ENCODE data around the gene OBSL1.

OBSL1 gene

GRCh38 chr2:219614076-219614860 is 42.9 kb upstream of the OBSL1 start:
- H3K4me3 ChIP-seq (ENCODE audit: low read depth, low read length): no peak overlapping the region
- TF ChIP-seq CTCF (IDR thresholded peaks at IDR 0.05; ENCODE audit: low read depth, low read length, missing control alignments): no peak
- no peak for DNase-seq (ENCODE audit: low read depth)

DNA sequence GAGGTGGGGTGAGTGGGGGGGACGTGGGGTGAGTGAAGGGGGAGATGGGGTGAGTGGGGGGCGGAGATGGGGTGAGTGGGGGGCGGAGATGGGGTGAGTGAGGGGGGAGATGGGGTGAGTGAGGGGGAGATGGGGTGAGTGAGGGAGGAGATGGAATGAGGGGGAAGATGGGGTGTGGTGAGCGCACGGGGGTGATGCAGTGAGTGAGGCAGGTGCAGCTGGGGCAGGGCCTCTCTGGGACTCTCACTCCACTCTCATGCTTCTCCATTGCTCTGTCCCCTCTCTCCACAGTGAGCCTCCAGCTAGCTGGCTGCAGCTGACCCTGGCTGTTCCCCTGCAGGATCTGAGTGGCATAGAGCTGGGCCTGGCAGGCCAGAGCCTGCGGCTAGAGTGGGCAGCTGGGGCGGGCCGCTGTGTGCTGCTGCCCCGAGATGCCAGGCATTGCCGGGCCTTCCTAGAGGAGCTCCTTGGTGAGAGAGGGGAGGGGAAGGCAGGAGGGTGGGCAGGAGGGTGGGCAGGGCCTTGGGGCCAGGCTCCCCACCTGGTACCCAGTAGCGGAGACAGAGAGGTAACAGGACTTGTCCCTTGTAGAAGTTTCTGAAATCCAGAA is 42.2 kb upstream of the OBSL1 start:
- no peak overlapping the region for H3K4me3 ChIP-seq (ENCODE audit: low read depth, low read length)
- DNase-seq (ENCODE audit: low read depth): no peak
- TF ChIP-seq CTCF (IDR thresholded peaks at IDR 0.05; ENCODE audit: low read depth, low read length, missing control alignments): no peak

GRCh38 chr2:219612577-219613286 is 41.4 kb upstream of the OBSL1 start:
- no peak overlapping the region for H3K4me3 ChIP-seq (ENCODE audit: low read depth, low read length)
- no peak for TF ChIP-seq CTCF (IDR thresholded peaks at IDR 0.05; ENCODE audit: low read depth, low read length, missing control alignments)
- no peak for DNase-seq (ENCODE audit: low read depth)

DNA sequence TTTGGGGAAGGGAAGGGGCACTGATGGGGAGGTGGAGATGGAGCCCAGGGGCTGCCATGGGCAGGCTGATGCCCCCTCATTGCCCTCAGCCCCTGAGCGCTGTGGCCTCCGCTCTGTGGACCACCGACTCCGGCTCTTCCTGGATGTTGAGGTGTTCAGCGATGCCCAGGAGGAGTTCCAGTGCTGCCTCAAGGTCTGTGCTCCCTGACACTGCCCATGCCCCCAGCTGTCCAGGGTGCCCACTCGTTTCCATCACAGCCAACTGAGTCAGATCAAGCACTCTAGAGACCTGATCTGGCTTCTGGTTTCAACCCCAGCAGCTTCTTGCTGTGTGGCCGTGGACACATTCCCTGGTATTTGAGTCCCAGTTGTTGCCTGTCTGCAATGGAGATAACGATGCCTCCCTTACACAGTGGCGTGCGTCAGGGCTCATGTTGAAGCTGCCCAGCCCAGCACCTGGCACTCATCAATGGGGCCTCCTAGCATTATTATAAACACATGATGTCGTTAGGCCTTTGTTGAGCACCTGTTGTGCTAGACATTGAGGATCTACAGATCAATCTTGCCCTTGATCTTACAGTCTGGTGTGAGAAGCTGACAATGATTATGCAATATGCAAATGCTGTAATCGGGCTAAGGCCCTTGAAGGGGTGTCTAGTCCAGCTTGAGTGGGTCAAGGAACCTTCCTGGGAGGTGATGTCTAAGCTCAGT is 40.7 kb upstream of the OBSL1 start:
- TF ChIP-seq CTCF (IDR thresholded peaks at IDR 0.05; ENCODE audit: low read depth, low read length, missing control alignments): no peak
- no peak for DNase-seq (ENCODE audit: low read depth)
- H3K4me3 ChIP-seq (ENCODE audit: low read depth, low read length): no peak overlapping the region

DNA sequence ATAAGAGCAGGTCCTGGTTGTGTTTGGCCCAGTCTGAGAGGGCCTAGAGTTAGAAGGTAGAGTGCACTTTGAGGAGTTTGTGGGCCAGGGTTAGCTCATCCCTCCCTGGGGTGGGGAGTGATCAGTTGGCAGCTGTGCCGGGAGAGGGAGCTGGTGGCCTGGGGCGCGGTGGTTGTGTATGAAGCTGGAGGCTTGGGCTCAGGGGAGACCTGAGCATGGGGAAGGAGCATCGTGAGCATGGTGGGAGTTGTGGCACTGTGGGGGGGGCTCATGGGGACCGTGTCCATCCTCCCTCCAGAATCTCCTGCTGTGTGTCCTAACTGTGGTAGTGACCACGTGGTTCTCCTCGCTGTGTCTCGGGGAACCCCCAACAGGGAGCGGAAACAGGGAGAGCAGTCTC is 40.0 kb upstream of the OBSL1 start:
- no peak for TF ChIP-seq CTCF (IDR thresholded peaks at IDR 0.05; ENCODE audit: low read depth, low read length, missing control alignments)
- H3K4me3 ChIP-seq (ENCODE audit: low read depth, low read length): no peak overlapping the region

DNA sequence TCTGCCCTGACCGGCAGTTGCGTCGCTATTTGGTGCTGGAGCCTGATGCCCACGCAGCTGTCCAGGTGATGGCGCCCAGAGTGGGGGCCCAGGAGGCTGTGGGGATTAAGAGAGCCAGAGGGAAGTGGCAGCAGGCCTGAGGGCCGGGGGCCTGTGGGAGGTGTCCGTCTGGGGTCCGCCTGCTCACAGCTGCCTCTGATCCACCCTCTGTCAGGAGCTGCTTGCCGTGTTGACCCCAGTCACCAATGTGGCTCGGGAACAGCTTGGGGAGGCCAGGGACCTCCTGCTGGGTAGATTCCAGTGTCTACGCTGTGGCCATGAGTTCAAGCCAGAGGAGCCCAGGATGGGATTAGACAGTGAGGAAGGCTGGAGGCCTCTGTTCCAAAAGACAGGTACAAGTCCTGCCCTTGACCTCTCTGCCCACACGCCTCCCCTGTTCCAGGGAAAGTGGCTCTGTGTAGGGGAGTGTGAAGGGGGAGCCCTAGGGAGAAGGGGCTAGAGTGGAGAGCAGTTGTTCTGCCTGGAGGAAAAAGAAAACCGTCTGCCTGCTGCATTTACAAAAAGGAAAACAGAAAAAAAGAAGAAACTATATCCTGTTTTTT is 37.9 kb upstream of the OBSL1 start:
- TF ChIP-seq CTCF (IDR thresholded peaks at IDR 0.05; ENCODE audit: low read depth, low read length, missing control alignments): no peak
- no peak overlapping the region for H3K4me3 ChIP-seq (ENCODE audit: low read depth, low read length)
- DNase-seq (ENCODE audit: low read depth): no peak

More for the DNA sequence above, 40.0 kb upstream of the OBSL1 start:
- DNase-seq (ENCODE audit: low read depth): no peak

Data from GM12864 (cell line).